MM.1S (cell line): Measurements from ENCODE around the gene NTRK3.

Experiments used
- EZH2phosphoT487 ChIP-seq: fragments of 300-600 bp; sonication (generic); IDR thresholded peaks from 2 replicates; pipeline ENCODE4 v1.6.1; 2018; ENCODE audit warnings: antibody characterized with exemption, low read length
- TF ChIP-seq, protein P1 (sequence below): fragments of 300-600 bp; sonication (generic); IDR thresholded peaks from 2 replicates; pipeline ENCODE4 v1.5.1; 2016; ENCODE audit warnings: antibody characterized with exemption, low read length, mixed read lengths

DNA sequence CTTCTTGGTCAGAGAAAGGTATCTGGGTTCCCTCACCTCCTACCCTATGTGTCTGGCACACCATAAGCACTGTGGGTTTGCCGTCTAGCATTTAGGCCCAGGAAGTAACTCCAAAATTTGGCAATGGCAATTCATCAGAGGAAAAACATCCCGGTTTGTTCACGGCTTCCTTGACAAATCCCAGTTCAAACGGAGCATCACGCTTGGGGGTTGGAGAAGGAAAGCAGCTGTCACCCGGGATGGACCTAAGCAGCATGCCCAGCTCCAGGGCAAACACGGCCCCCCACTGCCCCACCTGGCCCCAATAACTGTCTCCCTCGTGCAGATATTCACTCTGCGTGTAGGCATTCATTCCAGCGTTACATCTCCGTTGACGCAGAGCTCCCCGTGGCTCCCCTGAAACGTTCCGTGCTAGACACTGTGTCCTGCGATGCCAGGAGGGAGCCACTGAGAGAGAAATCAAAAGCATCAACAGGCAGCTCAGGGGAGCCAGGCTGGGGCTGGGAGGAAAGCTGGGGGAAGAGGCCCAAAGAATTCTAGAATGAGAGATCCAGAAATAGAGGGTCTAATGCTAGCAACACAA, 41.4 kb downstream of the NTRK3 start:
- TF ChIP-seq, protein P1, sequence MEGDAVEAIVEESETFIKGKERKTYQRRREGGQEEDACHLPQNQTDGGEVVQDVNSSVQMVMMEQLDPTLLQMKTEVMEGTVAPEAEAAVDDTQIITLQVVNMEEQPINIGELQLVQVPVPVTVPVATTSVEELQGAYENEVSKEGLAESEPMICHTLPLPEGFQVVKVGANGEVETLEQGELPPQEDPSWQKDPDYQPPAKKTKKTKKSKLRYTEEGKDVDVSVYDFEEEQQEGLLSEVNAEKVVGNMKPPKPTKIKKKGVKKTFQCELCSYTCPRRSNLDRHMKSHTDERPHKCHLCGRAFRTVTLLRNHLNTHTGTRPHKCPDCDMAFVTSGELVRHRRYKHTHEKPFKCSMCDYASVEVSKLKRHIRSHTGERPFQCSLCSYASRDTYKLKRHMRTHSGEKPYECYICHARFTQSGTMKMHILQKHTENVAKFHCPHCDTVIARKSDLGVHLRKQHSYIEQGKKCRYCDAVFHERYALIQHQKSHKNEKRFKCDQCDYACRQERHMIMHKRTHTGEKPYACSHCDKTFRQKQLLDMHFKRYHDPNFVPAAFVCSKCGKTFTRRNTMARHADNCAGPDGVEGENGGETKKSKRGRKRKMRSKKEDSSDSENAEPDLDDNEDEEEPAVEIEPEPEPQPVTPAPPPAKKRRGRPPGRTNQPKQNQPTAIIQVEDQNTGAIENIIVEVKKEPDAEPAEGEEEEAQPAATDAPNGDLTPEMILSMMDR: no peak
- TF ChIP-seq EZH2phosphoT487: no peak
